ACC112 (cell line): ENCODE results near the gene PROK1.

Experiments used
- H2AFZ ChIP-seq: fragments of 200-600 bp; sonication (generic); one replicate; pipeline ENCODE4 v1.6.0; 2017; ENCODE audit warnings: antibody characterized with exemption, low read length; ENCODE audit not compliant: unreplicated experiment
- H3K27ac ChIP-seq: fragments of 200-600 bp; sonication (generic); 2 replicates; pipeline ENCODE4 v1.5.1; 2014; ENCODE audit warnings: low read depth, mild to moderate bottlenecking, antibody characterized with exemption, low read length, moderate library complexity
- H3K27me3 ChIP-seq: fragments of 200-600 bp; sonication (generic); 2 replicates; pipeline ENCODE4 v1.6.1; 2014; ENCODE audit warnings: mild to moderate bottlenecking, antibody characterized with exemption, low read length, moderate library complexity, mixed read lengths; ENCODE audit not compliant: insufficient read depth
- H3K36me3 ChIP-seq: fragments of 200-600 bp; sonication (generic); 2 replicates; pipeline ENCODE4 v1.6.1; 2016; ENCODE audit warnings: mild to moderate bottlenecking, antibody characterized with exemption, low read length, moderate library complexity, mixed read lengths; ENCODE audit not compliant: insufficient read depth
- H3K4me1 ChIP-seq: fragments of 200-600 bp; sonication (generic); one replicate; pipeline ENCODE4 v1.6.1; 2016; ENCODE audit warnings: low read length, mixed read lengths; ENCODE audit not compliant: insufficient read depth, unreplicated experiment, control insufficient read depth
- H3K4me3 ChIP-seq: fragments of 200-600 bp; sonication (generic); 2 replicates; pipeline ENCODE4 v1.5.1; 2014; ENCODE audit warnings: mild to moderate bottlenecking, low read depth, low read length
- H3K79me2 ChIP-seq: fragments of 200-600 bp; sonication (generic); one replicate; pipeline ENCODE4 v1.6.0; 2016; ENCODE audit warnings: low read length; ENCODE audit not compliant: control insufficient read depth, unreplicated experiment, insufficient read depth

PROK1 gene

GRCh38 chr1:110477967-110478640, 27.2 kb downstream of the PROK1 start:
- peaks cover 28% of the 10 kb centered on the region for H3K4me1 ChIP-seq
- H3K27me3 ChIP-seq: no peaks in the 10 kb centered on the region
- H3K36me3 ChIP-seq: no peaks in the 10 kb centered on the region
- H3K27ac ChIP-seq: no peak overlapping the region
- no peak overlapping the region for H2AFZ ChIP-seq
- no peak overlapping the region for H3K4me3 ChIP-seq
- H3K79me2 ChIP-seq: no peaks in the 10 kb centered on the region

- H3K27ac ChIP-seq: no peak overlapping the region
- no peaks in the 10 kb centered on the region for H3K36me3 ChIP-seq
Measured at GRCh38 chr1:110478886-110479285, 27.9 kb downstream of the PROK1 start.

GRCh38 chr1:110480356-110481096, 29.6 kb downstream of the PROK1 start:
- Histone ChIP-seq H3K4me3 (no peak overlapping the region), H3K4me1 (peaks cover 28% of the 10 kb centered on the region), H2AFZ (no peak overlapping the region), H3K27ac (no peak overlapping the region), H3K36me3 (no peaks in the 10 kb centered on the region), H3K27me3 (peaks cover 4% of the 10 kb centered on the region; the same call in 1 of the 2 replicates), H3K79me2 (no peaks in the 10 kb centered on the region)

More at GRCh38 chr1:110478886-110479285, 27.9 kb downstream of the PROK1 start:
- no peak overlapping the region for H2AFZ ChIP-seq
- H3K79me2 ChIP-seq: no peaks in the 10 kb centered on the region
- H3K27me3 ChIP-seq: no peaks in the 10 kb centered on the region
- no peak overlapping the region for H3K4me3 ChIP-seq
- peaks cover 28% of the 10 kb centered on the region for H3K4me1 ChIP-seq

- Histone ChIP-seq H3K27ac (no peak overlapping the region), H3K4me3 (no peak overlapping the region), H3K36me3 (no peaks in the 10 kb centered on the region), H2AFZ (no peak overlapping the region), H3K4me1 (peaks cover 18% of the 10 kb centered on the region), H3K79me2 (no peaks in the 10 kb centered on the region), H3K27me3 (peaks cover 4% of the 10 kb centered on the region; the same call in 1 of the 2 replicates)
Measured at GRCh38 chr1:110481968-110482623, 31.1 kb downstream of the PROK1 start.

GRCh38 chr1:110482662-110483307, 31.8 kb downstream of the PROK1 start:
- Histone ChIP-seq H2AFZ (no peak overlapping the region), H3K79me2 (no peaks in the 10 kb centered on the region)

GRCh38 chr1:110483308-110483685, 32.3 kb downstream of the PROK1 start:
- H2AFZ ChIP-seq: no peak overlapping the region
- H3K4me1 ChIP-seq: peaks cover 16% of the 10 kb centered on the region
- H3K4me3 ChIP-seq: no peak overlapping the region
- peaks cover 4% of the 10 kb centered on the region; the same call in 1 of the 2 replicates for H3K27me3 ChIP-seq
- H3K27ac ChIP-seq: no peak overlapping the region
- H3K36me3 ChIP-seq: no peaks in the 10 kb centered on the region
- no peaks in the 10 kb centered on the region for H3K79me2 ChIP-seq

More at GRCh38 chr1:110482662-110483307, 31.8 kb downstream of the PROK1 start:
- Histone ChIP-seq H3K27me3 (peaks cover 4% of the 10 kb centered on the region; the same call in 1 of the 2 replicates), H3K36me3 (no peaks in the 10 kb centered on the region), H3K4me1 (peaks cover 16% of the 10 kb centered on the region), H3K4me3 (no peak overlapping the region), H3K27ac (no peak overlapping the region)

- H3K4me3 ChIP-seq: no peak overlapping the region
- H3K4me1 ChIP-seq: peaks cover 16% of the 10 kb centered on the region
- H2AFZ ChIP-seq: no peak overlapping the region
- no peak overlapping the region for H3K27ac ChIP-seq
- peaks cover 4% of the 10 kb centered on the region; the same call in 1 of the 2 replicates for H3K27me3 ChIP-seq
- no peaks in the 10 kb centered on the region for H3K36me3 ChIP-seq
- no peaks in the 10 kb centered on the region for H3K79me2 ChIP-seq
Measured at GRCh38 chr1:110484801-110485200, 33.9 kb downstream of the PROK1 start.

GRCh38 chr1:110485725-110486124, 34.8 kb downstream of the PROK1 start:
- peaks cover 16% of the 10 kb centered on the region for H3K4me1 ChIP-seq
- H3K36me3 ChIP-seq: no peaks in the 10 kb centered on the region
- peaks cover 4% of the 10 kb centered on the region; the same call in 1 of the 2 replicates for H3K27me3 ChIP-seq
- no peak overlapping the region for H2AFZ ChIP-seq
- H3K27ac ChIP-seq: no peak overlapping the region
- H3K79me2 ChIP-seq: no peaks in the 10 kb centered on the region
- no peak overlapping the region for H3K4me3 ChIP-seq

- H3K27ac ChIP-seq: no peak overlapping the region
- no peaks in the 10 kb centered on the region for H3K36me3 ChIP-seq
- peaks cover 7% of the 10 kb centered on the region for H3K4me1 ChIP-seq
- no peaks in the 10 kb centered on the region for H3K79me2 ChIP-seq
- H2AFZ ChIP-seq: no peak overlapping the region
- H3K27me3 ChIP-seq: peaks cover 4% of the 10 kb centered on the region; the same call in 1 of the 2 replicates
- no peak overlapping the region for H3K4me3 ChIP-seq
Measured at GRCh38 chr1:110487726-110488125, 36.8 kb downstream of the PROK1 start.

- peaks cover 4% of the 10 kb centered on the region; the same call in 1 of the 2 replicates for H3K27me3 ChIP-seq
- H3K4me3 ChIP-seq: no peak overlapping the region
- H3K27ac ChIP-seq: no peak overlapping the region
- H3K36me3 ChIP-seq: no peaks in the 10 kb centered on the region
- no peak overlapping the region for H2AFZ ChIP-seq
- H3K4me1 ChIP-seq: peaks cover 7% of the 10 kb centered on the region
- H3K79me2 ChIP-seq: no peaks in the 10 kb centered on the region
Measured at GRCh38 chr1:110488161-110488560, 37.2 kb downstream of the PROK1 start.
